SU-DHL-6 (cell line): ENCODE results near the gene FSHR.

Experiments used
- H2AFZ ChIP-seq: fragments of 200-600 bp; sonication (generic); 2 replicates; pipeline ENCODE4 v1.6.1; 2014; ENCODE audit warnings: low read depth, mild to moderate bottlenecking, moderate library complexity, mixed read lengths, antibody characterized with exemption, low read length; ENCODE audit not compliant: severe bottlenecking
- H3F3A ChIP-seq: fragments of 200-600 bp; shearing (Covaris generic); 2 replicates; pipeline ENCODE4 v1.6.0; 2016; ENCODE audit warnings: antibody characterized with exemption, mild to moderate bottlenecking; ENCODE audit not compliant: insufficient read depth
- H3K27ac ChIP-seq: fragments of 200-600 bp; sonication (generic); 2 replicates; pipeline ENCODE4 v1.5.1; 2016; ENCODE audit warnings: low read depth, mild to moderate bottlenecking, low read length, moderate library complexity, mixed read lengths
- H3K27me3 ChIP-seq: fragments of 200-600 bp; sonication (generic), shearing (Covaris generic); 2 replicates; pipeline ENCODE4 v1.6.0; 2014; ENCODE audit warnings: mild to moderate bottlenecking, low read length
- H3K36me3 ChIP-seq: fragments of 200-600 bp; sonication (generic); 2 replicates; pipeline ENCODE4 v1.6.1; 2014; ENCODE audit warnings: mild to moderate bottlenecking, low read length, mixed read lengths
- H3K4me2 ChIP-seq: fragments of 300-600, 200-600 bp; shearing (Covaris generic), sonication (generic); 2 replicates; pipeline ENCODE4 v1.6.0; 2014; ENCODE audit warnings: low read length, low read depth, mild to moderate bottlenecking; ENCODE audit not compliant: poor library complexity, severe bottlenecking
- H3K4me3 ChIP-seq: fragments of 200-600 bp; sonication (generic); 2 replicates; pipeline ENCODE4 v1.5.1; 2014; ENCODE audit warnings: antibody characterized with exemption, low read length, mild to moderate bottlenecking, mixed read lengths; ENCODE audit not compliant: insufficient read depth, poor library complexity, severe bottlenecking
- H3K79me2 ChIP-seq: fragments of 200-600 bp; sonication (generic); 2 replicates; pipeline ENCODE4 v1.6.1; 2014; ENCODE audit warnings: mild to moderate bottlenecking, low read length, moderate library complexity; ENCODE audit not compliant: insufficient read depth
- H3K9ac ChIP-seq: fragments of 200-600 bp; sonication (generic); 2 replicates; pipeline ENCODE4 v1.7.0; 2014; ENCODE audit warnings: mild to moderate bottlenecking, low read length
- H3K9me2 ChIP-seq: fragments of 200-600 bp; sonication (generic); replicated peaks from 2 replicates; pipeline ENCODE4 v1.6.1; 2014; ENCODE audit warnings: low read length; ENCODE audit not compliant: insufficient read depth
- H3K9me3 ChIP-seq: fragments of 200-600 bp; sonication (generic); 2 replicates; pipeline ENCODE4 v1.6.1; 2014; ENCODE audit warnings: low read length, mixed read lengths; ENCODE audit not compliant: insufficient read depth
- H4K20me1 ChIP-seq: fragments of 200-600 bp; sonication (generic); 2 replicates; pipeline ENCODE4 v1.6.1; 2014; ENCODE audit warnings: low read depth, mild to moderate bottlenecking, antibody characterized with exemption, low read length, moderate library complexity, mixed read lengths
- CTCF ChIP-seq: fragments of 200-600 bp; sonication (generic); IDR thresholded peaks from one replicate; pipeline ENCODE4 v1.5.1; 2017; ENCODE audit warnings: antibody characterized with exemption, mild to moderate bottlenecking, low read length, moderate library complexity; ENCODE audit not compliant: insufficient read depth, poor library complexity, severe bottlenecking
- EZH2phosphoT487 ChIP-seq: fragments of 200-600 bp; sonication (generic), shearing (Covaris generic); conservative IDR thresholded peaks from 2 replicates; pipeline ENCODE4 v1.6.1; 2018; ENCODE audit warnings: mild to moderate bottlenecking, antibody characterized with exemption, low read length, moderate library complexity, mixed read lengths

Gene FSHR

GRCh38 chr2:48948400-48949125 is 205.8 kb downstream of the FSHR start:
- H3K4me3 ChIP-seq = no peak overlapping the region
- H3F3A ChIP-seq = no peaks in the 10 kb centered on the region
- no peaks in the 10 kb centered on the region for H3K36me3 ChIP-seq
- H3K9ac ChIP-seq = no peak overlapping the region
- no peaks in the 10 kb centered on the region for H3K9me2 ChIP-seq
- H3K27ac ChIP-seq = no peak overlapping the region
- H3K79me2 ChIP-seq = no peaks in the 10 kb centered on the region
- H2AFZ ChIP-seq = no peak overlapping the region
- H4K20me1 ChIP-seq = no peaks in the 10 kb centered on the region
- H3K9me3 ChIP-seq = no peaks in the 10 kb centered on the region
- no peak overlapping the region for H3K4me2 ChIP-seq
- no peaks in the 10 kb centered on the region; the same call in 1 of the 2 replicates for H3K27me3 ChIP-seq
- TF ChIP-seq CTCF = no peak
- no peak for TF ChIP-seq EZH2phosphoT487

- no peaks in the 10 kb centered on the region; the same call in 1 of the 2 replicates for H3K27me3 ChIP-seq
These were observed 207.8 kb downstream of the FSHR start for GRCh38 chr2:48946449-48947048.

GRCh38 chr2:48944956-48945355 is 209.4 kb downstream of the FSHR start:
- H4K20me1 ChIP-seq = no peaks in the 10 kb centered on the region
- H3K9me2 ChIP-seq = no peaks in the 10 kb centered on the region
- H3F3A ChIP-seq = no peaks in the 10 kb centered on the region
- H2AFZ ChIP-seq = no peak overlapping the region
- H3K27ac ChIP-seq = no peak overlapping the region
- no peaks in the 10 kb centered on the region for H3K9me3 ChIP-seq
- no peaks in the 10 kb centered on the region; the same call in 1 of the 2 replicates for H3K27me3 ChIP-seq
- H3K4me3 ChIP-seq = no peak overlapping the region
- no peak overlapping the region for H3K4me2 ChIP-seq
- TF ChIP-seq EZH2phosphoT487 (no peak), CTCF (no peak)
- no peaks in the 10 kb centered on the region for H3K79me2 ChIP-seq
- H3K36me3 ChIP-seq = no peaks in the 10 kb centered on the region
- no peak overlapping the region for H3K9ac ChIP-seq

More at GRCh38 chr2:48946449-48947048, 207.8 kb downstream of the FSHR start:
- H3K4me2 ChIP-seq = no peak overlapping the region
- TF ChIP-seq EZH2phosphoT487 (no peak), CTCF (peak; percentile 47)
- no peak overlapping the region for H3K9ac ChIP-seq
- H3K9me3 ChIP-seq = no peaks in the 10 kb centered on the region
- no peak overlapping the region for H2AFZ ChIP-seq
- H3K36me3 ChIP-seq = no peaks in the 10 kb centered on the region
- H3K79me2 ChIP-seq = no peaks in the 10 kb centered on the region
- no peaks in the 10 kb centered on the region for H3K9me2 ChIP-seq
- H3K27ac ChIP-seq = no peak overlapping the region
- no peaks in the 10 kb centered on the region for H4K20me1 ChIP-seq
- no peak overlapping the region for H3K4me3 ChIP-seq
- H3F3A ChIP-seq = no peaks in the 10 kb centered on the region
